ENCODE measurements around the gene MCM8.

Gene MCM8

GRCh38 chr20:5949943-5950270 lies 545 bp upstream of the MCM8 start:
- no peak for DNase-seq

GRCh38 chr20:5967469-5967868 lies 17.0 kb downstream of the MCM8 start:
- no peak for DNase-seq

- DNase-seq = no peak
Measured at GRCh38 chr20:5968462-5968861, 18.0 kb downstream of the MCM8 start.

GRCh38 chr20:5969348-5969935 lies 19.0 kb downstream of the MCM8 start:
- no peak for DNase-seq

- DNase-seq = no peak
Measured at GRCh38 chr20:5969940-5970339, 19.5 kb downstream of the MCM8 start.

GRCh38 chr20:5970381-5970780 lies 19.9 kb downstream of the MCM8 start:
- no peak for DNase-seq

- DNase-seq = no peak
Measured at GRCh38 chr20:5971203-5971602, 20.8 kb downstream of the MCM8 start.

GRCh38 chr20:5973172-5973571 lies 22.7 kb downstream of the MCM8 start:
- DNase-seq = no peak

- no peak for DNase-seq
Measured at GRCh38 chr20:5973971-5974370, 23.5 kb downstream of the MCM8 start.

GRCh38 chr20:5974531-5974930 lies 24.1 kb downstream of the MCM8 start:
- no peak for DNase-seq

GRCh38 chr20:5975778-5976177 lies 25.3 kb downstream of the MCM8 start:
- no peak for DNase-seq

- DNase-seq = no peak
Measured at GRCh38 chr20:5977223-5977622, 26.8 kb downstream of the MCM8 start.

GRCh38 chr20:5977975-5978374 lies 27.5 kb downstream of the MCM8 start:
- DNase-seq = no peak

GRCh38 chr20:5979801-5980200 lies 29.3 kb downstream of the MCM8 start:
- DNase-seq = no peak

GRCh38 chr20:5980720-5981538 lies 30.5 kb downstream of the MCM8 start:
- DNase-seq = no peak

GRCh38 chr20:5987383-5987782 lies 36.9 kb downstream of the MCM8 start:
- no peak for DNase-seq

GRCh38 chr20:5989539-5989938 lies 39.1 kb downstream of the MCM8 start:
- no peak for DNase-seq

GRCh38 chr20:5990946-5991345 lies 40.5 kb downstream of the MCM8 start:
- DNase-seq = no peak

GRCh38 chr20:5991623-5992441 lies 41.4 kb downstream of the MCM8 start:
- DNase-seq = no peak

- peak; percentile 36 for DNase-seq
Measured at GRCh38 chr20:5996765-5997164, 46.3 kb downstream of the MCM8 start.

GRCh38 chr20:5999783-6000182 lies 49.3 kb downstream of the MCM8 start:
- DNase-seq = no peak

GRCh38 chr20:6000871-6001270 lies 50.4 kb downstream of the MCM8 start:
- DNase-seq = no peak

- no peak for DNase-seq
Measured at GRCh38 chr20:6006603-6006949, 56.1 kb downstream of the MCM8 start.

- DNase-seq = no peak
Measured at GRCh38 chr20:6007094-6007528, 56.7 kb downstream of the MCM8 start.

All from stimulated activated CD4-positive, alpha-beta T cell treated with anti-CD3 and anti-CD28 coated beads, Interleukin-1b, Interleukin-23, amount 100 ng/mL, for 48 hours (primary cell).